OCI-LY1 (cell line): Measurements from ENCODE around the gene ADAM12.

Source experiments
- H2AFZ ChIP-seq: fragments of 200-600 bp; sonication (generic), shearing (Covaris generic); 2 replicates; pipeline ENCODE4 v1.6.0; 2014; ENCODE audit warnings: antibody characterized with exemption, mild to moderate bottlenecking, low read length
- H3F3A ChIP-seq: fragments of 200-600 bp; sonication (generic), shearing (Covaris generic); 2 replicates; pipeline ENCODE4 v1.6.0; 2014; ENCODE audit warnings: mild to moderate bottlenecking, antibody characterized with exemption, low read length, moderate library complexity; ENCODE audit not compliant: insufficient read depth
- H3K27ac ChIP-seq: fragments of 200-600 bp; sonication (generic); 2 replicates; pipeline ENCODE4 v1.5.1; 2014; ENCODE audit warnings: low read length, mixed run types, mild to moderate bottlenecking, low read depth; ENCODE audit not compliant: poor library complexity, severe bottlenecking
- H3K27me3 ChIP-seq: fragments of 200-600 bp; sonication (generic); 2 replicates; pipeline ENCODE4 v1.6.0; 2014; ENCODE audit warnings: antibody characterized with exemption, mild to moderate bottlenecking, low read length, moderate library complexity; ENCODE audit not compliant: insufficient read depth
- H3K36me3 ChIP-seq: fragments of 200-600 bp; sonication (generic); 2 replicates; pipeline ENCODE4 v1.6.1; 2014; ENCODE audit warnings: mild to moderate bottlenecking, antibody characterized with exemption, low read length, moderate library complexity, mixed read lengths; ENCODE audit not compliant: insufficient read depth
- H3K4me1 ChIP-seq: fragments of 200-600 bp; sonication (generic); 2 replicates; pipeline ENCODE4 v1.5.1; 2014; ENCODE audit warnings: mild to moderate bottlenecking, low read length, moderate library complexity; ENCODE audit not compliant: insufficient read depth, severe bottlenecking
- H3K4me2 ChIP-seq: fragments of 200-600 bp; sonication (generic), shearing (Covaris generic); 2 replicates; pipeline ENCODE4 v1.6.1; 2014; ENCODE audit warnings: low read length
- H3K4me3 ChIP-seq: fragments of 200-600 bp; sonication (generic); 2 replicates; pipeline ENCODE4 v1.5.1; 2014; ENCODE audit warnings: low read length, low read depth, mild to moderate bottlenecking, mixed read lengths; ENCODE audit not compliant: poor library complexity, severe bottlenecking
- H3K79me2 ChIP-seq: fragments of 200-600 bp; shearing (Covaris generic); 2 replicates; pipeline ENCODE4 v1.6.1; 2016; ENCODE audit warnings: mixed run types, low read length, mixed read lengths; ENCODE audit not compliant: insufficient read depth
- H3K9ac ChIP-seq: fragments of 200-600 bp; sonication (generic), shearing (Covaris generic); 2 replicates; pipeline ENCODE4 v1.6.1; 2014; ENCODE audit warnings: mild to moderate bottlenecking, low read length, mixed read lengths
- H3K9me2 ChIP-seq: fragments of 200-600 bp; sonication (generic), shearing (Covaris generic); 2 replicates; pipeline ENCODE4 v1.6.1; 2014; ENCODE audit warnings: low read depth, mild to moderate bottlenecking, low read length, mixed read lengths
- H3K9me3 ChIP-seq: fragments of 200-600 bp; shearing (Covaris generic); 2 replicates; pipeline ENCODE4 v1.6.1; 2014; ENCODE audit warnings: low read length, mixed read lengths
- H4K20me1 ChIP-seq: fragments of 200-600 bp; sonication (generic), shearing (Covaris generic); 2 replicates; pipeline ENCODE4 v1.6.0; 2016; ENCODE audit warnings: mild to moderate bottlenecking, low read length; ENCODE audit not compliant: insufficient read depth
- CTCF ChIP-seq: fragments of 200-600 bp; sonication (generic), shearing (Covaris generic); IDR thresholded peaks from 2 replicates; pipeline ENCODE4 v1.5.1; 2017; ENCODE audit warnings: mild to moderate bottlenecking, antibody characterized with exemption, low read length, moderate library complexity, mixed read lengths
- EZH2 ChIP-seq: fragments of 200-600 bp; sonication (generic), shearing (Covaris generic); IDR thresholded peaks from 2 replicates; pipeline ENCODE4 v1.8.0; 2017; ENCODE audit warnings: borderline replicate concordance, mixed run types, mild to moderate bottlenecking, antibody characterized with exemption, low read length, moderate library complexity, mixed read lengths

Gene ADAM12

DNA sequence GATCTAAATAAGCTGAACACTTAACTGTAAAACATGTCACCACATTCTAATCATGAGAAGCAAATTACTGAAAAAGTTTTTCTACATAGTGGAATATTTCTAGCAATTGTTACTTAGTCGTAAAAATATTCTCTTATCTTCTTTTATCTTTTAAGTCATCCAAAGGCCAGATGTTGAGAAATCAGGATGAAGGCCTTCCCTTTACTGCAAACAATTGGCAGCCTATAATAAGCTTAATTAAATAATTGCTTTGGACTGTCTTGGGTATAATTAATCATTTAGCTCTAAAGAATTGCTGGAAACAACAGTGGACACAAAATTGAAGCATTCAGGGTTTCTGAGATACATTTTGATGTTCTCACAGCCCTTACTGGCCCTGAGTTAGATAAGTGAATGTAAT lies 265.4 kb downstream of the ADAM12 start:
- Histone ChIP-seq H3K4me1 (no peaks in the 10 kb centered on the region), H3K9ac (no peak overlapping the region), H3K36me3 (no peaks in the 10 kb centered on the region), H3K4me3 (no peak overlapping the region), H3F3A (no peaks in the 10 kb centered on the region), H3K27ac (no peak overlapping the region), H3K9me3 (no peaks in the 10 kb centered on the region), H3K79me2 (no peaks in the 10 kb centered on the region), H3K4me2 (no peak overlapping the region), H2AFZ (no peak overlapping the region), H4K20me1 (no peaks in the 10 kb centered on the region), H3K27me3 (no peaks in the 10 kb centered on the region), H3K9me2 (no peaks in the 10 kb centered on the region)
- no peak for TF ChIP-seq CTCF
- TF ChIP-seq EZH2, result no peak

DNA sequence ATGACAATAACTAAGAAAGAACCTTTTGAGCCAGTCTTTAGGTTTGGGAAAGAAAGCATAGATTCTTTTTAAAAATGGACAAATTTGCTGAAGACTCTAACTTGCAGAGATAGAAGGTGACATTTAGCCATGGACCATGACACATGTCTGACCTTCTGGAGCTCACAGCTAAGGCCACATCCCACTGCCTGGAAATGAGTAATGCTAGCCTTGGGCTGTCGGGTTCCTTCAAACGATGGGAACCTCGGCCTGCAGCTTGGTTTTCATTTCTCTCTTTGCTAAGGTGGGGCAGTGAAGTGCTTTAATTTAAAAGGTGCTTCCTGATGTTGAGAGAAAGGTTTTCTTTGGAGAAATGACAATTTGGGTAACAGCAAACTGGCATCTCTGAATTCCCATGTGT lies 268.7 kb downstream of the ADAM12 start:
- Histone ChIP-seq H3K4me1 (no peaks in the 10 kb centered on the region), H3K36me3 (no peaks in the 10 kb centered on the region), H3K27ac (no peak overlapping the region), H3K4me2 (no peak overlapping the region), H3K9me3 (no peaks in the 10 kb centered on the region), H3F3A (no peaks in the 10 kb centered on the region), H3K9me2 (no peaks in the 10 kb centered on the region), H3K79me2 (no peaks in the 10 kb centered on the region), H4K20me1 (no peaks in the 10 kb centered on the region), H2AFZ (no peak overlapping the region), H3K27me3 (no peaks in the 10 kb centered on the region), H3K9ac (no peak overlapping the region), H3K4me3 (no peak overlapping the region)
- TF ChIP-seq EZH2 (no peak), CTCF (no peak)

- no peak overlapping the region for H3K27ac ChIP-seq
- H3K27me3 ChIP-seq, result no peaks in the 10 kb centered on the region
- H3K4me3 ChIP-seq, result no peak overlapping the region
- H3K79me2 ChIP-seq, result no peaks in the 10 kb centered on the region
- no peaks in the 10 kb centered on the region for H3K36me3 ChIP-seq
- H3K4me1 ChIP-seq, result no peaks in the 10 kb centered on the region
- no peaks in the 10 kb centered on the region for H4K20me1 ChIP-seq
- H3K4me2 ChIP-seq, result no peak overlapping the region
- H3K9me3 ChIP-seq, result no peaks in the 10 kb centered on the region
- no peak overlapping the region for H3K9ac ChIP-seq
- no peak overlapping the region for H2AFZ ChIP-seq
- no peaks in the 10 kb centered on the region for H3F3A ChIP-seq
- TF ChIP-seq EZH2 (no peak), CTCF (no peak)
- no peaks in the 10 kb centered on the region for H3K9me2 ChIP-seq
Observed at GRCh38 chr10:126118476-126118875, 269.8 kb downstream of the ADAM12 start.
